AG09309 (cell line): ENCODE results near the gene EXOC6B.

Experiments
- DNase-seq: peaks from one replicate; pipeline ENCODE4 v3.0.0-alpha.2; 2010; ENCODE audit warnings: low read depth
- H3K4me3 ChIP-seq: 2 replicates; pipeline ENCODE4 v1.5.1; 2011; ENCODE audit warnings: mild to moderate bottlenecking, low read depth, low read length, moderate library complexity; ENCODE audit not compliant: control insufficient read depth
- TF ChIP-seq, protein P1 (sequence below): IDR thresholded peaks from 2 replicates; pipeline ENCODE4 v1.5.1; 2011; ENCODE audit warnings: mild to moderate bottlenecking, low read depth, low read length, inconsistent platforms; ENCODE audit not compliant: insufficient read depth, control insufficient read depth; ENCODE audit errors: missing control alignments

The EXOC6B gene

GRCh38 chr2:72341639-72342038 is 484.2 kb downstream of the EXOC6B start:
- TF ChIP-seq, protein P1, sequence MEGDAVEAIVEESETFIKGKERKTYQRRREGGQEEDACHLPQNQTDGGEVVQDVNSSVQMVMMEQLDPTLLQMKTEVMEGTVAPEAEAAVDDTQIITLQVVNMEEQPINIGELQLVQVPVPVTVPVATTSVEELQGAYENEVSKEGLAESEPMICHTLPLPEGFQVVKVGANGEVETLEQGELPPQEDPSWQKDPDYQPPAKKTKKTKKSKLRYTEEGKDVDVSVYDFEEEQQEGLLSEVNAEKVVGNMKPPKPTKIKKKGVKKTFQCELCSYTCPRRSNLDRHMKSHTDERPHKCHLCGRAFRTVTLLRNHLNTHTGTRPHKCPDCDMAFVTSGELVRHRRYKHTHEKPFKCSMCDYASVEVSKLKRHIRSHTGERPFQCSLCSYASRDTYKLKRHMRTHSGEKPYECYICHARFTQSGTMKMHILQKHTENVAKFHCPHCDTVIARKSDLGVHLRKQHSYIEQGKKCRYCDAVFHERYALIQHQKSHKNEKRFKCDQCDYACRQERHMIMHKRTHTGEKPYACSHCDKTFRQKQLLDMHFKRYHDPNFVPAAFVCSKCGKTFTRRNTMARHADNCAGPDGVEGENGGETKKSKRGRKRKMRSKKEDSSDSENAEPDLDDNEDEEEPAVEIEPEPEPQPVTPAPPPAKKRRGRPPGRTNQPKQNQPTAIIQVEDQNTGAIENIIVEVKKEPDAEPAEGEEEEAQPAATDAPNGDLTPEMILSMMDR, result no peak
- DNase-seq, result no peak
- no peak overlapping the region for H3K4me3 ChIP-seq

DNA sequence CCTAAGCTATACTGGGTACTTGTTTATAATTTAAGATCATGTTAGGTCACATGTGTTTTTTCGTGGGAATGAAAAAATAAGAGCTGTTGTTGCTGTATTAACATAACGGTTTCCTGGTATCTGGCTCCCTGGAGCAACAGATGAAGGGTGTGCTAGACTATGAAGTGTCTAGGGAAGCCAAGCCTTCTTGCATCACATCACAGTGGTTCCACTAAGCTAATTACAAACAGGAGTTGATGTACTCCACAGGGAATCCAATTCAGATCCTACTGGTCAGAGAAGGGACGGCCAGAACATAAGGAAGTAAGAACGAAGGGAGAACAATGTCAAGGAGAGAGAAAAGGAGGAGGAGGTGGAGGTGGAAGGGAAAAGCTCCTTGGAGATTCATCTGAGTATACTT is 485.2 kb downstream of the EXOC6B start:
- TF ChIP-seq, protein P1, result no peak
- H3K4me3 ChIP-seq, result no peak overlapping the region
- peak; percentile 4 for DNase-seq

GRCh38 chr2:72338076-72338475 is 487.8 kb downstream of the EXOC6B start:
- TF ChIP-seq, protein P1, result no peak
- no peak for DNase-seq

DNA sequence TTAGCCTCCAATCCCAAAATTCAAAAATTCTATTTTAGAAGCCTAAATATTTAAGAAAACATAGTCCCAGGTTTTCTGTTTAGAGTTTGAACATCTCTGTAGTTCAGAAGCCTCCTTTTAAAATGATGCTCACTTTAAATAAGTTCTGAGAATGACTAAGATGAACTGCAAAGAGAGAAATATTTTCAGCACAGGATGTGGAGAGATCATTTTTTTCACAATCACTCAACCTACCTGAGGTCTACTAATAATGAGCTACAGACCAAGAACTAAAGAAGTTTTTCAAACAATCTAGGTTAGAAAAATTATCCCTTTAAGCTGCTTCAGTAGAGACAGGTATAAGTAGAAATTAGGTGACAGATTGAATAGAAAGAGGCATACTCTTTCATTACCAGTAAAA is 493.1 kb downstream of the EXOC6B start:
- no peak for DNase-seq
- TF ChIP-seq, protein P1, result no peak
- H3K4me3 ChIP-seq, result no peak overlapping the region

More at GRCh38 chr2:72338076-72338475, 487.8 kb downstream of the EXOC6B start:
- H3K4me3 ChIP-seq, result no peak overlapping the region

DNA sequence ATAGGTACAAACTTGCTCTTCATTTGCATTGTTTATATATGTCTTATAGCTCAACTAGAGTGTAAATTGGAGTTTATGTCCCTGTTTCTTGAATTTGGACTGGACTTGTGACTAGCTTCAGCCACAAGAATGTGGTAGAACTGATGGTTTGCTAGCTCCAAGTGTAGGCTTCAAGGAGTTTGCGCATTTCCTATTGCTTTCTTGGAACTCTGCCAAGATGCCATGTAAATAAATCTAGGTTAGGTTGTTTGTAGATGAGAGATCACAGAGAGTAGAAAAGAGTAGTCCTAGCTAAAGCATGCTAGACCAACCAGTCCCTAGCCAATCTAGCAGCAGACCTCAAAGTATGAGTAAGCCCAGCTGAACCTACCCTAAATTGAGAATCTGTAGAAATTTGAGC is 495.2 kb downstream of the EXOC6B start:
- no peak for DNase-seq
- no peak overlapping the region for H3K4me3 ChIP-seq
- TF ChIP-seq, protein P1, result no peak

- TF ChIP-seq, protein P1, result no peak
- H3K4me3 ChIP-seq, result no peak overlapping the region
- no peak for DNase-seq
Measured at GRCh38 chr2:72326759-72327158, 499.1 kb downstream of the EXOC6B start.
